Keratinocyte (primary cell): ENCODE data around the gene RC3H2. TPM values are rescaled to one million over a fixed set of nuclear protein-coding genes. Genes with fewer than 3 reads are reported as not detected.

Source experiments
- DNase-seq: peaks from one replicate; pipeline ENCODE4 v3.0.0-alpha.2; 2011; ENCODE audit warnings: low read depth, missing footprints, low spot score
- FAIRE-seq: peaks from 2 replicates; lab custom pipeline; 2011; peaks lifted over from hg19 to GRCh38; lab: Jason Lieb, UNC
- H2AFZ ChIP-seq: 2 replicates; pipeline ENCODE4 v1.6.0; 2012; ENCODE audit warnings: low read length, control low read depth, inconsistent platforms; ENCODE audit not compliant: control insufficient read depth
- H3K27ac ChIP-seq: 2 replicates; pipeline ENCODE4 v1.5.1; 2011; ENCODE audit warnings: low read length; ENCODE audit not compliant: control insufficient read depth, insufficient read depth
- H3K27me3 ChIP-seq: 3 replicates; pipeline ENCODE4 v1.6.0; 2011; ENCODE audit warnings: low read length; ENCODE audit not compliant: control insufficient read depth, insufficient read depth; ENCODE audit errors: extremely low read depth
- H3K36me3 ChIP-seq, 2 experiments: 2 replicates in 1 of 2; 3 replicates in 1 of 2; pipeline ENCODE4 v1.5.1; 2011; ENCODE audit warnings: low read length in 2 of 2, mild to moderate bottlenecking in 1 of 2; ENCODE audit not compliant: control insufficient read depth in 2 of 2, insufficient read depth in 2 of 2; ENCODE audit errors: extremely low read depth in 1 of 2
- H3K4me1 ChIP-seq: 3 replicates; pipeline ENCODE4 v1.5.1; 2011; ENCODE audit warnings: low read length; ENCODE audit not compliant: control insufficient read depth, insufficient read depth; ENCODE audit errors: extremely low read depth
- H3K4me2 ChIP-seq: 3 replicates; pipeline ENCODE4 v1.6.0; 2011; ENCODE audit warnings: low read depth, low read length; ENCODE audit not compliant: control insufficient read depth, insufficient read depth; ENCODE audit errors: extremely low read depth
- H3K4me3 ChIP-seq, 3 experiments: fragments of 200-600 bp in 1 of 3; sonication (generic) in 1 of 3; 2 replicates in 2 of 3; 3 replicates in 1 of 3; pipeline ENCODE4 v1.5.1; 2011 to 2016; ENCODE audit warnings: low read length in 3 of 3, mild to moderate bottlenecking in 3 of 3, control low read depth in 2 of 3, inconsistent platforms in 1 of 3, low read depth in 1 of 3, mixed read lengths in 1 of 3, mixed run types in 1 of 3, moderate library complexity in 1 of 3; ENCODE audit not compliant: control insufficient read depth in 2 of 3, insufficient read depth in 2 of 3; ENCODE audit errors: extremely low read depth in 1 of 3
- H3K79me2 ChIP-seq: 2 replicates; pipeline ENCODE4 v1.6.0; 2012; ENCODE audit warnings: low read length; ENCODE audit not compliant: control insufficient read depth, insufficient read depth
- H3K9ac ChIP-seq: 3 replicates; pipeline ENCODE4 v1.6.0; 2011; ENCODE audit warnings: low read length; ENCODE audit not compliant: control insufficient read depth, insufficient read depth; ENCODE audit errors: extremely low read depth
- H3K9me1 ChIP-seq: 3 replicates; pipeline ENCODE4 v1.6.0; 2011; ENCODE audit warnings: low read length; ENCODE audit not compliant: control insufficient read depth, insufficient read depth; ENCODE audit errors: extremely low read depth
- H3K9me3 ChIP-seq: 2 replicates; pipeline ENCODE4 v1.5.1; 2012; ENCODE audit warnings: low read depth, low read length; ENCODE audit not compliant: control insufficient read depth
- H4K20me1 ChIP-seq: 3 replicates; pipeline ENCODE4 v1.6.0; 2011; ENCODE audit warnings: low read length; ENCODE audit not compliant: control insufficient read depth, insufficient read depth; ENCODE audit errors: extremely low read depth
- EZH2 ChIP-seq: IDR thresholded peaks from one replicate; pipeline ENCODE4 v1.6.1; 2012; ENCODE audit warnings: inconsistent platforms, mild to moderate bottlenecking, low read length, moderate library complexity
- dilution Hi-C: fragments of 300-500 bp; cut with MboI; formaldehyde crosslinking; loops from one replicate; pipeline ENCODE4 v1.7.0; 2020; ENCODE audit warnings: low sequenced_read_pairs; ENCODE audit not compliant: extremely low pct_ligation_motif_present
- polyA plus RNA-seq, 5 experiments: library from polyadenylated mRNA; depleted of rRNA in 3 of 5; stranded (reverse) in 3 of 5; stranded (forward) in 1 of 5; unstranded in 1 of 5; fragments of >200 nt; gene quantifications; 1 replicate in 1 of 5; 2 replicates in 3 of 5; 3 replicates in 1 of 5; pipeline versions ENCODE4 v1.2.1 to v1.2.3, GENCODE V29; 2011 to 2012; ENCODE audit warnings: missing spikeins in 2 of 5, low read depth in 1 of 5, low replicate concordance in 1 of 5
- TF ChIP-seq, protein P1 (sequence below), 3 experiments: IDR thresholded peaks in 1 of 3; conservative IDR thresholded peaks in 1 of 3; optimal IDR thresholded peaks in 1 of 3; 2 replicates in 2 of 3; 3 replicates in 1 of 3; pipeline versions ENCODE3 to v1.5.1; 2011; ENCODE audit warnings: low read length in 3 of 3, mild to moderate bottlenecking in 3 of 3, moderate library complexity in 2 of 3, control low read depth in 1 of 3, inconsistent platforms in 1 of 3; ENCODE audit not compliant: insufficient read depth in 2 of 3; ENCODE audit errors: extremely low read depth in 1 of 3

Gene RC3H2
- polyA plus RNA-seq, 1 donor (not counting 4 experiments of a cell fraction or from before 2014, with no cell fraction given), result 34.2 TPM

DNA sequence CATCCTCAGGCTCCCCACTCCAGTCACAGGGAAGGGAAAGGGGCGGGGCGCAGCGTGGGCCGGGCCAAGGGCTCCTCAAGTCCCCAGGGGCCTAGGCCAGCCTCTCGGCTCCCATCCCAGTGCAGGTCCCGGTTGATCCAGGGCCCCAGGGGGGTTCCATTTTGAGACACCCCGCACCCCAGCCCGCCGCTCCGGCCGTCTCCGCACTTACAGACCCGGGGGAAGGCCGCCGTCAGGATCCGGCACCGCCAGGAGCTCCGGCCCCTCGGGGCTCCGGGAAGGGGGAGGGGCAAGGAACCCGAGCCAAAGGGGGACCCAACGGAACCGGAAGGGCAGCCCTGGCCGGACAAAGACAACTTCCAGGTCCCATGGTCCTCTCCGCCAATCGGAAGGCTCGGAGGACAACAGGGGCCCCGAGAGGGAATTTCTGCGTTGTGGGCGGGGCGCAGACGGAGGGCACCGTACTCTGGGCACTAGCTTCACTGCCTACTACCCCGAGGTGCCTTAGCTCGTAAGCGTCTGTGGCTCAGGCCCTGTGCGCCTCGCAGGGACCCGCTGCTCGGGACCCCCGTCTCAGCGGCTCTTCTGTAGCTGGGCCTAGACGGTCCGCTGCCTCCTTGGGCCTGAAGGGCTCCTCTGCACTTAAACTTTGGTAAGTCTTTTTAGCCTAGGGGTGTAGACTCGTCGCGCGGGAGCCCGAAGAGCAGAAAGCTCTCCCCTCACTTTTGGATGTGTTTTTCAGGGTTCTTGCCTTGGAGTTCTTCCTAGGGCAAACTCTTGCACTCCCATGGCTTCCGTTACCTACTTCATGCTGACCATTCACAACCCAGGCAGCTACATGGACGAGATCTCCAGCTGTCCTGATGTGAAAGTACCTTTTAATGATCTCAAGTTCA lies 26.3 kb upstream of the RC3H2 start, which contains the start of gene ZBTB26:
TSS of gene ZBTB26 (minus strand) at position 287 of the 896 bp plus-strand sequence. CDS start 11,578 bp downstream, outside the sequence.
- Histone ChIP-seq H3K27me3 (no peaks in the 10 kb centered on the region), H2AFZ (peak within 1 kb of the TSS; percentile 82), H3K36me3 (peaks cover 0 to 2% of the 10 kb centered on the region in 2 experiments), H3K4me2 (peak within 1 kb of the TSS; percentile 86), H3K27ac (peak within 1 kb of the TSS; percentile 80), H3K9me3 (no peaks in the 10 kb centered on the region), H3K4me3 (peak within 1 kb of the TSS; percentile 96 to 99 (median 96)), H4K20me1 (no peaks in the 10 kb centered on the region), H3K9me1 (no peaks in the 10 kb centered on the region), H3K9ac (peak within 1 kb of the TSS; percentile 84), H3K4me1 (peaks cover 12% of the 10 kb centered on the region), H3K79me2 (peaks cover 74% of the 10 kb centered on the region)
- dilution Hi-C loops, result no loop called here
- DNase-seq (peak; percentile 61), FAIRE-seq (peak; percentile 65)
- no peak for TF ChIP-seq EZH2
- TF ChIP-seq, protein P1, sequence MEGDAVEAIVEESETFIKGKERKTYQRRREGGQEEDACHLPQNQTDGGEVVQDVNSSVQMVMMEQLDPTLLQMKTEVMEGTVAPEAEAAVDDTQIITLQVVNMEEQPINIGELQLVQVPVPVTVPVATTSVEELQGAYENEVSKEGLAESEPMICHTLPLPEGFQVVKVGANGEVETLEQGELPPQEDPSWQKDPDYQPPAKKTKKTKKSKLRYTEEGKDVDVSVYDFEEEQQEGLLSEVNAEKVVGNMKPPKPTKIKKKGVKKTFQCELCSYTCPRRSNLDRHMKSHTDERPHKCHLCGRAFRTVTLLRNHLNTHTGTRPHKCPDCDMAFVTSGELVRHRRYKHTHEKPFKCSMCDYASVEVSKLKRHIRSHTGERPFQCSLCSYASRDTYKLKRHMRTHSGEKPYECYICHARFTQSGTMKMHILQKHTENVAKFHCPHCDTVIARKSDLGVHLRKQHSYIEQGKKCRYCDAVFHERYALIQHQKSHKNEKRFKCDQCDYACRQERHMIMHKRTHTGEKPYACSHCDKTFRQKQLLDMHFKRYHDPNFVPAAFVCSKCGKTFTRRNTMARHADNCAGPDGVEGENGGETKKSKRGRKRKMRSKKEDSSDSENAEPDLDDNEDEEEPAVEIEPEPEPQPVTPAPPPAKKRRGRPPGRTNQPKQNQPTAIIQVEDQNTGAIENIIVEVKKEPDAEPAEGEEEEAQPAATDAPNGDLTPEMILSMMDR (optimal IDR thresholded peaks at IDR 0.05 in 1 of 3, IDR thresholded peaks at IDR 0.05 in 1 of 3, conservative IDR thresholded peaks at IDR 0.05 in 1 of 3; ENCODE audit: extremely low read depth in 1 of 3, insufficient read depth in 2 of 3, low read length in 3 of 3), result no peak

DNA sequence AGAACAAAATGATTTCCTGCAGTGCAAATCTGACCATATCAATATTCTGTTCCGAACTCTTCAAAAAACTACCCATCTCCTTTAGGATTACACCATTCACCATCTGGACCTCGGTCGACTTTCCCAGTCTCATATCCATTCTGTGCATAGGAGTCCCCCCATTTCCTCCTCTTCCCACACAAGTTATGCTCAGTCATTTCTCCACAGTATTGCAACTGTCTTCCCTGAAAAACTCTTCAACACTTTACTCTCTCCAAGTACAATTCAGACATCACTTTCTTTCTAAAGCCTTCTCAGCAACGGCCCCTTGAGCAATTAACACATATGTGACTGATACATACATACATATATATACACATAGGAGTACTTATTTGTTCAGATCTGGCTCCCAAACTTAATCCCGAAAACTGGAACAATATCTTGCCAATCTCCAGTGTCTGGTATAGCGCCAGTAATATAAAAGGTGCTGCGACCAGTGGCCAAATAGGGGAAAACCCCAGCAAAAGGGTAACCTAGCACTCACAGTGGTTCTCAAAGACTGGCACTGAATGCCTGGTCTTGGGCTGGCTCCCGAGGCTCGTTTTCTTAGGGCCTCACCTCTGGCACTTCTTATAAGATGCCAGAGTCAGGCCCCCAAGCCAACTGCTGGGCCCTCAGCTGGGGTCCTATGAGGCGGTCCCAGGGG lies 25.5 kb upstream of the RC3H2 start:
- Histone ChIP-seq H3K9ac (peak overlapping the region; percentile 84), H3K36me3 (no peaks in the 10 kb centered on the region), H3K27me3 (no peaks in the 10 kb centered on the region), H3K9me3 (no peaks in the 10 kb centered on the region), H4K20me1 (no peaks in the 10 kb centered on the region), H3K4me2 (peak overlapping the region; percentile 86), H2AFZ (peak overlapping the region; percentile 82), H3K27ac (peak overlapping the region; percentile 80), H3K9me1 (no peaks in the 10 kb centered on the region), H3K79me2 (peaks cover 69% of the 10 kb centered on the region), H3K4me3 (peak overlapping the region; percentile 96 to 99 (median 96)), H3K4me1 (peaks cover 12% of the 10 kb centered on the region)
- dilution Hi-C loops, result no loop called here
- TF ChIP-seq, protein P1 (optimal IDR thresholded peaks at IDR 0.05 in 1 of 3, IDR thresholded peaks at IDR 0.05 in 1 of 3, conservative IDR thresholded peaks at IDR 0.05 in 1 of 3; ENCODE audit: extremely low read depth in 1 of 3, insufficient read depth in 2 of 3, low read length in 3 of 3), result no peak
- TF ChIP-seq EZH2, result no peak
- FAIRE-seq (no peak), DNase-seq (no peak)
